Measurements from ENCODE around the gene BCL2. TPM values are rescaled to one million over a fixed set of nuclear protein-coding genes. Genes with fewer than 3 reads are reported as not detected.
"Not testable (repeated sequence)": the region's sequence is repeated elsewhere in the genome, so short reads cannot be mapped to it uniquely, and the experiment has no call there.

BCL2 gene
- total RNA-seq, 2 donors from 2014 or later = 14.8 to 38.4 TPM

GRCh38 chr18:63365876-63366212, 46.3 kb upstream of the BCL2 start:
- H3K27me3 ChIP-seq (replicated peaks; ENCODE audit: insufficient read depth) = no peaks in the 10 kb centered on the region
- DNase-seq (ENCODE audit: low spot score) = peak; percentile 5
- no peaks in the 10 kb centered on the region for H3K9me3 ChIP-seq
- 2% methylated on average over 12 of the region's 12 CpGs for WGBS
- TF ChIP-seq POLR2A (IDR thresholded peaks at IDR 0.05) (no peak), CTCF (IDR thresholded peaks at IDR 0.05) (no peak), POLR2AphosphoS5 (IDR thresholded peaks at IDR 0.05) (no peak)
- H3K27ac ChIP-seq = peak overlapping the region; percentile 95
- intact Hi-C loops (cut with DNase I) = no loop called here
- no peaks in the 10 kb centered on the region for H3K4me1 ChIP-seq (replicated peaks)
- peak overlapping the region; percentile 72 to 75 for H3K4me3 ChIP-seq
- no peaks in the 10 kb centered on the region for H3K36me3 ChIP-seq

GRCh38 chr18:63363951-63364350, 44.4 kb upstream of the BCL2 start:
- no peak overlapping the region for H3K4me3 ChIP-seq
- H3K9me3 ChIP-seq = no peaks in the 10 kb centered on the region
- no peaks in the 10 kb centered on the region for H3K27me3 ChIP-seq (replicated peaks; ENCODE audit: insufficient read depth)
- no peak for TF ChIP-seq CTCF (IDR thresholded peaks at IDR 0.05)
- TF ChIP-seq POLR2AphosphoS5 (IDR thresholded peaks at IDR 0.05) = no peak
- no peak for TF ChIP-seq POLR2A (IDR thresholded peaks at IDR 0.05)
- peaks cover 0 to 6% of the 10 kb centered on the region in 2 donors for H3K36me3 ChIP-seq
- intact Hi-C loops (cut with DNase I) = no loop called here
- H3K27ac ChIP-seq = no peak overlapping the region
- DNase-seq (ENCODE audit: low spot score) = no peak
- 70% methylated on average over 2 of the region's 2 CpGs for WGBS
- no peaks in the 10 kb centered on the region for H3K4me1 ChIP-seq (replicated peaks)

DNA sequence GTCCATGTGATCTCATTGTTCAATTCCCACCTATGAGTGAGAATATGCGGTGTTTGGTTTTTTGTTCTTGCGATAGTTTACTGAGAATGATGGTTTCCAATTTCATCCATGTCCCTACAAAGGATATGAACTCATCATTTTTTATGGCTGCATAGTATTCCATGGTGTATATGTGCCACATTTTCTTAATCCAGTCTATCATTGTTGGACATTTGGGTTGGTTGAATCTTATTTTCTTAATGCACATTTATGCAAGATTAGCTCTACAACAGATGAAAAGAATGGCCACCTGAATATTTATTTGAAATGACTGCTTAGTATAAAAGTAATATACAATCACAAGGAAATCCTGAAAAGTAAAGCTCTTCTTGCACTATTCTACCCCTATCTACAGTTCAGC, 43.9 kb upstream of the BCL2 start:
- H3K4me1 ChIP-seq (replicated peaks); H3K27ac ChIP-seq; intact Hi-C loops (cut with DNase I); H3K9me3 ChIP-seq; H3K36me3 ChIP-seq; DNase-seq (ENCODE audit: low spot score); H3K27me3 ChIP-seq (replicated peaks; ENCODE audit: insufficient read depth); H3K4me3 ChIP-seq: not testable (repeated sequence)
- no CpG with 5 or more reads among the region's 2 CpGs for WGBS

GRCh38 chr18:63356272-63356896, 36.8 kb upstream of the BCL2 start:
- H3K4me1 ChIP-seq (replicated peaks) = no peaks in the 10 kb centered on the region
- no peaks in the 10 kb centered on the region for H3K27me3 ChIP-seq (replicated peaks; ENCODE audit: insufficient read depth)
- H3K9me3 ChIP-seq = no peaks in the 10 kb centered on the region
- no peak overlapping the region for H3K27ac ChIP-seq
- peaks cover 0 to 12% of the 10 kb centered on the region in 2 donors for H3K36me3 ChIP-seq
- no peak for TF ChIP-seq POLR2AphosphoS5 (IDR thresholded peaks at IDR 0.05)
- TF ChIP-seq POLR2A (IDR thresholded peaks at IDR 0.05) = no peak
- TF ChIP-seq CTCF (IDR thresholded peaks at IDR 0.05) = no peak
- no peak overlapping the region for H3K4me3 ChIP-seq
- 85% methylated on average over 7 of the region's 7 CpGs for WGBS
- no peak for DNase-seq (ENCODE audit: low spot score)
- intact Hi-C loops (cut with DNase I) = no loop called here

- no peak for TF ChIP-seq POLR2A (IDR thresholded peaks at IDR 0.05)
- no peak for TF ChIP-seq CTCF (IDR thresholded peaks at IDR 0.05)
- TF ChIP-seq POLR2AphosphoS5 (IDR thresholded peaks at IDR 0.05) = no peak
- intact Hi-C loops (cut with DNase I) = no loop called here
- Histone ChIP-seq H3K27ac (no peak overlapping the region), H3K9me3 (no peaks in the 10 kb centered on the region), H3K4me3 (no peak overlapping the region), H3K4me1 (replicated peaks) (no peaks in the 10 kb centered on the region), H3K36me3 (peaks cover 0 to 13% of the 10 kb centered on the region in 2 donors), H3K27me3 (replicated peaks; ENCODE audit: insufficient read depth) (no peaks in the 10 kb centered on the region)
- 50% methylated on average over 2 of the region's 2 CpGs for WGBS
- no peak for DNase-seq (ENCODE audit: low spot score)
Observed at GRCh38 chr18:63350230-63350629, 30.7 kb upstream of the BCL2 start.

Measured in prostate gland (tissue), 2 donors.